GM21619 (cell line): Measurements from ENCODE around the gene PET117.
"Not testable (repeated sequence)": the region's sequence is repeated elsewhere in the genome, so short reads cannot be mapped to it uniquely, and the experiment has no call there.

Experiments used
- ATAC-seq: cut with Tn5 transposase; IDR thresholded peaks from one replicate; pipeline ENCODE4 v1.9.1; 2021; ENCODE audit not compliant: unreplicated experiment

Gene PET117

DNA sequence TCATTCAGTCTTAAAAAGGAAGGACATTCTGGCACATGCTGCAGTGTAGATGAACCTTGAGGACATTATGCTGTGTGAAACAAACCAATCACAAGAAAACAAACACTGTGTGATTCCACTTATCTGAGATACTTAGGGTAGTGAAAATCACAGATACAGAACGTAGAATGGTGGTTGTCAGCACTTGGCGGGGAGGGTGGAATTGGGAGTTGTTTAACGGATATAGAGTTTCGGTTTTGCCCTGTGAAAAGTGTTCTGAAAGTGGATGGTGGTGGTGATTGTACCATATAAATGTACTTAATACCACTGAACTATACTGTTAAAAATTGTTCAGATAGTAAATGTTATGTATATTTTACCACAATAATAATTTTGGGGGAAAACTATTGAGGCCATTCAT is 18.4 kb downstream of the PET117 start:
- ATAC-seq, result no peak

DNA sequence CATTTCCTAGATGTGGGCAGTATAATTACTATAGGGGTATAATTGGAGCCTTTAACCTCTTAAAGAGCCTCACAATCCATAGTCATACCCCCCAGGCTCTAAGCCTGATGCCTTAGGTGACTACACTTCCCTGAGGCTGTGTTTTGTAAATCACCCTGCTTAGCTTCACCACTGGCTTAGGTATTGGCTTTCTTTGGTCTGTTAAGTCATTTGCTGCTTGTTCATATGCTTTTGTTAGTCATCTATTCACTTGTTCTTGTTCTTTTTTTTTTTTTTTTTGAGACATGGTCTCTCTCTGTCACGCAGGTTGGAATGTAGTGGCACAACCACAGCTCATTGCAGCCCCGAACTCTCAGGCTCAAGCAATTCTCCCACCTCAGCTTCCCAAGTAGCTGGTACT is 26.7 kb downstream of the PET117 start:
- no peak for ATAC-seq

- no peak for ATAC-seq
These were observed 27.9 kb downstream of the PET117 start for GRCh38 chr20:18165553-18165952.

GRCh38 chr20:18166241-18166881 is 28.7 kb downstream of the PET117 start:
- no peak for ATAC-seq

DNA sequence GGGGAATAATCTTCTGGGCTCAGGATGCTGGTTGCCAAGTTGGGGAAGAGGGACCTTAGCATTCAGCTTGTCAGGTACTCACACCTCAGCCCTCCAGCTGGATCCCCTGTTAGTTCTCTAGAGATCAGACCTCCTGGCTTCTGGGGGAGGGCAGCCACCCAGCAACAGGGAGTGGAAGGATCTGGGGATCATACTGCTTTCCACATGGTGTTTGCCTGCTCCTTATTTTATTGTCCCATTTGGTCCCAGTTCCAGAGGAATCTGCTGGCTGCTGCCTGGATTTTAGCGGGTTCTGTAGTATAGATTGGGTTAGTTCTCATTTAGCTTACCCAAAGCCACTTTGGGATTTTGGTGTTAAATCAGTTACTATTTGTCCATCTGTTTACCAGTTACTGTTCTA is 29.3 kb downstream of the PET117 start:
- no peak for ATAC-seq

- no peak for ATAC-seq
These were observed 34.7 kb downstream of the PET117 start for GRCh38 chr20:18172379-18172778.

GRCh38 chr20:18174906-18175683 is 37.4 kb downstream of the PET117 start:
- no peak for ATAC-seq

DNA sequence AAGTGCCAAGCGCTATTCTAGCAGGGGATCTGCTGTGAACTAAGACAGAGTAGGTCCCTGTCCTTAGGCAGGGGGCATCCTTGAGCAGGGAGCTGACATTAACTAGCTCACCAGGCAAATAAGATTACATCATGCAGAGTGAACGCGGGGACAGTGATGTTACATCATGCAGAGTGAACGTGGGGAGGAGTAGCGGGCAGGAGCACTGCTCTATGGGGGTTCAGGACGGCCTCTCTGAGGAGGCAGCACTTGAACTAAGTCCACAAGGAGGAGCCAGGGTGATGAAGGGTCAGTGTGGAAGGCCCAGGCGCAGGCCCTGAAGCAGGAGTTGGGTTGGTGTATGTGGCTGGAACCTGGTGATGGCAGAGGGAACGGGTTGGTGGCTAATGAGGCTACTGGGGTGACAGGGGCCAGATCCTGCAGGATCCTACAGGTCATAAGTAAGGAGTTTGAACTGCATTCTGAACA is 38.7 kb downstream of the PET117 start:
- ATAC-seq, result no peak

GRCh38 chr20:18180366-18180765 is 42.7 kb downstream of the PET117 start:
- not testable (repeated sequence) for ATAC-seq

DNA sequence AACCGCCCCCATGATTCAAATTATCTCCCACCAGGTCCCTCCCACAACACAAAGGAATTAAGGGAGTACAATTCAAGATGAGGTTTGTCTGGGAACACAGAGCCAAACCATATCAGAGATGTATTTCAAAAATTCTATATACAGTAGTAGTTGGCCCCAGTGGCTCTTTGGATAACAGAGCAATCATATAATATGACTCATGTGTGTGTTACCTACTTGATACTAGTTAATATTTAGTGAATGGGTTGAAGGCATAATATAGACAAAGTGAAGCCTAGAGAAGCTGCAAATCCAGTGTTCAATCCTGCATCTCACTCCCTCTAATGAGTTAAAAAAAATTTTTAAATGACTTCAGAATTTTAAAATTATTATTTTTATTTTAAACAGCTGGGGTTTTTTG is 43.2 kb downstream of the PET117 start:
- no peak for ATAC-seq

- ATAC-seq, result no peak
These were observed 49.4 kb downstream of the PET117 start for GRCh38 chr20:18187020-18187419.

DNA sequence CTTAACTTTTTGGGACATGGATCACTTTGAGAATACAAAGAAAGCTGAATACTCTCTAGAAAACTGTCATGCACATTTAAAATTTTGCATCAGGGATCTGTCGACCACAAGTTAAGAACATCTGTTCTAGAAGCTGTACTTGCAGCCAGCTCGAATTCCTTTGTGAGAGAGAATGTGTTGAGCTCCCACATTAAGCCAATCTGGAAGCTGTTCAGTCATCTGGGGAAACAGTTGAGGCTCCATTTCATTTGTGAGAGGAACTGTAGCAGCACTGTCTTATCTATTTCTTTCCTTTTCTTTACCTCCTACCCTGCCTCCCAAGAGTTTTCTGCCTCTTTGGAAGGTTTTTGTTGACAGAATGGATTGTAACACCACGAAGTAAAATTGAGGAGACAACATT is 50.8 kb downstream of the PET117 start:
- no peak for ATAC-seq

DNA sequence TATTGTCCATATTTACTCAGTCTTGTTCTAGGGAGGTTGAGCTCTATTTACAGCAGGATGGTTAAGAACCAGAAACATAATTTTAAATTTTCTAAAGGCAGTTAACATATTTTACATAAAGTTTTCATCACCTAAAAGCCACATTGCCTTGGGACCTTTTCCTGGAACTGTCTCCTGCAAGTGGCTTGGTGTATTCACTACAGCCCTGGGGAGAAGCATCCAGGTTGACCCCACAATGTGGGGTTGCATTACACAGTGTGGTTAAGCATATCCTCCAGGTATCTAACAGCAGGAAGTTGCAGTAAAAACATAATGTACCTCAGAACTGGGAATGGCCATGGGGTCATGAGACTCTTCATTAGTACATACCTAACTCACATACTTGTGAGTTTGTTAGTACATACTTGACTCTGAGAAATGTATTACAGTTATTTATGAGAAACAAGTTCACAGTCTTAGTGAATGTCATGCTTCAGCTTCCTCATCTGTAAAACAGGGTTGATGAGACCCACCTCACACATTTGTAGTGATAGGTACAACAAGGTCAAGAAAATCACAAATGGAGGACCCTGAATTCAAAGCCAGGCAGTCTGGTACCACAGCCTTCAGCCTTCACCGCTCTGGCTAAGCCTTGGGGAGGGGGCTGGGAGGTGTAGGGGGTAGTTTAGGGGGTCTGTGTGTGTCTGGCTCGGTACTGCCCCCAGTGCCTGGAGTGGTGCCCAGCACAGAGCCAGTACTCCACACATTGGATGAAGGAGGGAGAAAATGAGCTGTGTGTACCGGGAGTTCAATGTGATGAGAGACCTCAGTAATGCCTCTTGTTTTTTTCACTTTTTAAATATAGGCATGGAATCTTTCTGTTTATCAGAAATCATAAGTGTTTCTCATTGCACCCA is 52.9 kb downstream of the PET117 start:
- no peak for ATAC-seq

DNA sequence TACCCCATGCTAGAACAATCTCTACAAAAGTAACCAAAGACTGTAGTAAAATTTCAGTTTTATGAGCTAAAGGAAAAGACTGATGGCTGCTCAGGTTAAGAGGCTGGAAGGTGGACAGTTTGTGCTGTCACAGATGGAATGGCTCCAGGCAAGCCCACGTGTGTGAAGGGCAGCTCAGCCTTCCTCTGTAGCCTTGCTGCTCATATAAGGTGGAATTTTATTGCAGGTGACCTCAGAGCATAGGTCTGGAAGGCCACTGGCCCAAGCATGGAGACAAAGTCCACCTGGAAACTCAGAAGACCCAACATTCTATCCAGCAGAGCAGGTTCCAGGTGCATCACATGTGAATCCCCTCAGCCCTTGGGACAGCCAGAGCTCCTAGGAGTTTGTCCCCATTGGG is 53.6 kb downstream of the PET117 start:
- ATAC-seq, result no peak
